ENCODE data around the gene UBE2D3.

- no peak for TF ChIP-seq EZH2 (IDR thresholded peaks at IDR 0.05)
- TF ChIP-seq POLR2AphosphoS5 (IDR thresholded peaks at IDR 0.05; ENCODE audit: borderline replicate concordance, low read depth, low read length), result no peak
Measured at GRCh38 chr4:102754044-102754443, 73.3 kb downstream of the UBE2D3 start.
